GM21723 (cell line): Measurements from ENCODE around the gene IRAK3.

Source experiments
- ATAC-seq: cut with Tn5 transposase; IDR thresholded peaks from one replicate; pipeline ENCODE4 v1.9.1; 2021; ENCODE audit warnings: mild to moderate bottlenecking, moderate library complexity; ENCODE audit not compliant: unreplicated experiment

IRAK3 gene

DNA sequence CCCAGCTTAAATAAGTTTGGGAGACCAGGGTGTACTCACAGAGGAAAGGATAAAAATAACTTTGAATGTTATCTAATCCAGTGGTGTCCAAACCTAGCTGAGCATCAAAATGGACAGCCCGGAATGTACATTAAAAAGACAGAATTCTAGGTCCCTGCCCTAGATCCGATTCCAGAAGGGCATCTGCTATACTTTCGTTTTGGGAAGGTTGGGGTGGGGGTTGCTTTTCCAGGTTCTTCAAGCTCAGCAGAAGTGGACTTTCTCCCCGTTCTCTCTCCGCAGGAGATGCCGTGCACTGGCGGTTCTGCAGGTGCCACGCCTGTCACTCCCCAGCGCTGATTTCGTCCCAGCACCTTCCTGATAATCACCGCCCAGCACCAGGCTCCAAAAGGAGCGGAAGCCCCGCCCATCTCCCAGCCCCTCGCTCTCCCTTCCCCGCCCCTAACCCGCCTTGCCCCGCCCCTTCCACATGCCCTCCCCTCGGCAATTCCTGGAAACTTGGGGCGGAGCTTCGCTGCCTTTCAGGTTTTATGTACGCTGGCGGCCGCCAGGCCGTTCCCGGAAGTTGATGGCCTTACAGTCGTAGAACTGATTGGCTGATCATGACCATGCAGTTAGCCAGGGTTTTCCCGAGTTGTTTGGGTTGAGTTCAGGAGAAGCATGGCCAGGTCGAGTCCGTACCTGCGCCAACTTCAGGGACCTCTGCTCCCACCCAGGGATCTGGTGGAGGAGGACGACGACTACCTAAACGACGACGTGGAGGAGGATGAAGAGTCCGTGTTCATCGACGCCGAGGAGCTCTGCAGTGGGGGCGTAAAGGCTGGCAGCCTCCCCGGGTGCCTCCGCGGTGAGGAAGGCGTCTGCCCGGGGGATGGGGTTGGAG lies 113.2 kb downstream of the IRAK3 start, which contains the start of gene HELB:
Gene HELB, plus strand, starts transcription at position 550 of the 883 bp plus-strand sequence. Its CDS starts 111 bp downstream, at position 661.
- ATAC-seq: peak; percentile 93

DNA sequence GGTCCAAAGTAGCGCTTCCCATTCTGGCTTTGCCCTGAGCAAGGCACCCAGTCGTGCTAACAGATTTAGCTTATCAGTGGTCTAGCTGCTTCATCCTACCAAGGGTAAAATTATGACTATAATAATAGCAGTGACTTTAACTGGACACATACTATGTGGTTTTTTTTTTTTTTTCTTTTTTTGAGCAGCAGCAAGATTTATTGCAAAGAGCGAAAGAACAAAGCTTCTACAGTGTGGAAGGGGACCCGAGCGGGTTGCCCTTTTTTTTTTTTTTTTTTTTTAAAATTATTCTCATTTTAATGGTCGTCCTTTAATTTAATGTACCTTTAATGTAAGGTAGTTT lies 113.8 kb downstream of the IRAK3 start:
- ATAC-seq: no peak

GRCh38 chr12:66303316-66303804 lies 114.3 kb downstream of the IRAK3 start:
- peak; percentile 40 for ATAC-seq
